Non-pigmented ciliary epithelial cell (primary cell): ENCODE measurements around the gene MYLK2.
"Not testable (repeated sequence)": the region's sequence is repeated elsewhere in the genome, so short reads cannot be mapped to it uniquely, and the experiment has no call there.

Experiments
- DNase-seq: peaks from one replicate; pipeline ENCODE4 v3.0.0-alpha.2; 2010; ENCODE audit warnings: low read depth

Gene MYLK2

GRCh38 chr20:31819083-31819784, at the start of gene MYLK2:
Gene MYLK2, plus strand, starts transcription at chr20:31819356. Its CDS starts 225 bp downstream, at chr20:31819581.
- DNase-seq = no peak

GRCh38 chr20:31769681-31770080, 49.5 kb upstream of the MYLK2 start:
- DNase-seq = no peak

GRCh38 chr20:31770243-31770642, 48.9 kb upstream of the MYLK2 start:
- DNase-seq = no peak

- no peak for DNase-seq
Observed at GRCh38 chr20:31774408-31774807, 44.7 kb upstream of the MYLK2 start.

- no peak for DNase-seq
Observed at GRCh38 chr20:31780839-31781238, 38.3 kb upstream of the MYLK2 start.

- no peak for DNase-seq
Observed at GRCh38 chr20:31781945-31782344, 37.2 kb upstream of the MYLK2 start.

- DNase-seq = no peak
Observed at GRCh38 chr20:31784354-31785044, 34.7 kb upstream of the MYLK2 start.

GRCh38 chr20:31785089-31785488, 34.1 kb upstream of the MYLK2 start:
- DNase-seq = no peak

GRCh38 chr20:31788578-31788977, 30.6 kb upstream of the MYLK2 start:
- no peak for DNase-seq

- DNase-seq = no peak
Observed at GRCh38 chr20:31790401-31790800, 28.8 kb upstream of the MYLK2 start.

GRCh38 chr20:31797364-31797763, 21.8 kb upstream of the MYLK2 start:
- no peak for DNase-seq

- no peak for DNase-seq
Observed at GRCh38 chr20:31801508-31801907, 17.6 kb upstream of the MYLK2 start.

- DNase-seq = no peak
Observed at GRCh38 chr20:31803552-31804291, 15.4 kb upstream of the MYLK2 start.

- DNase-seq = no peak
Observed at GRCh38 chr20:31806564-31807355, 12.4 kb upstream of the MYLK2 start.

- DNase-seq = no peak
Observed at GRCh38 chr20:31808481-31808880, 10.7 kb upstream of the MYLK2 start.

- DNase-seq = no peak
Observed at GRCh38 chr20:31809661-31810060, 9.5 kb upstream of the MYLK2 start.

- no peak for DNase-seq
Observed at GRCh38 chr20:31811198-31811597, 8.0 kb upstream of the MYLK2 start.

- DNase-seq = peak; percentile 48
Observed at GRCh38 chr20:31811796-31812728, 7.1 kb upstream of the MYLK2 start.

- no peak for DNase-seq
Observed at GRCh38 chr20:31813611-31814010, 5.5 kb upstream of the MYLK2 start.

GRCh38 chr20:31814142-31814541, 5.0 kb upstream of the MYLK2 start:
- DNase-seq = not testable (repeated sequence)
